BLaER1 treated with 17β-estradiol and CSF1 and Interleukin-3, amounts not matched to agents 10 nM and 100 nM (cell line): Measurements from ENCODE around the gene MAPK7.

Experiments used
- H3K27ac ChIP-seq, 11 experiments: shearing (Covaris generic); formaldehyde crosslinking; 2 replicates each; pipeline ENCODE4 v1.8.1; 2022
- H3K27me3 ChIP-seq, 11 experiments: shearing (Covaris generic); formaldehyde crosslinking; 2 replicates each; pipeline ENCODE4 v1.8.1; 2022
- H3K36me3 ChIP-seq, 11 experiments: shearing (Covaris generic); formaldehyde crosslinking; 2 replicates each; pipeline ENCODE4 v1.8.1; 2022
- H3K4me1 ChIP-seq, 10 experiments: shearing (Covaris generic); formaldehyde crosslinking; 2 replicates each; pipeline ENCODE4 v1.8.1; 2022
- H3K4me2 ChIP-seq, 11 experiments: shearing (Covaris generic); formaldehyde crosslinking; 2 replicates each; pipeline ENCODE4 v1.8.1; 2022
- H3K4me3 ChIP-seq, 10 experiments: shearing (Covaris generic); formaldehyde crosslinking; 2 replicates each; pipeline ENCODE4 v1.8.1; 2022
- H3K9ac ChIP-seq, 11 experiments: shearing (Covaris generic); formaldehyde crosslinking; 2 replicates each; pipeline ENCODE4 v1.8.1; 2022
- H3K9me3 ChIP-seq, 11 experiments: shearing (Covaris generic); formaldehyde crosslinking; replicated peaks in 1 of 11; 2 replicates each; pipeline ENCODE4 v1.8.1; 2022
- H4K20me1 ChIP-seq, 11 experiments: shearing (Covaris generic); formaldehyde crosslinking; 2 replicates each; pipeline ENCODE4 v1.8.1; 2022
- Cebpa-rat ChIP-seq, 11 experiments: shearing (Covaris generic); IDR thresholded peaks; 2 replicates each; pipeline ENCODE4 v1.8.1; 2022

The MAPK7 gene

GRCh38 chr17:19341641-19342610 lies 36.4 kb upstream of the MAPK7 start:
- Histone ChIP-seq H4K20me1 (peaks cover 0 to 60% (median 19%) of the 10 kb centered on the region in 11 experiments; a peak in 14 of 22 replicates), H3K4me2 (no peak overlapping the region), H3K4me1 (peaks cover 8 to 12% (median 9%) of the 10 kb centered on the region in 10 experiments), H3K27ac (no peak overlapping the region), H3K9ac (no peak overlapping the region), H3K36me3 (no peaks in the 10 kb centered on the region), H3K27me3 (peaks cover 0 to 44% (median 6%) of the 10 kb centered on the region in 11 experiments; a peak in 12 of 22 replicates), H3K4me3 (no peak overlapping the region), H3K9me3 (no peaks in the 10 kb centered on the region)
- no peak for TF ChIP-seq Cebpa-rat (IDR thresholded peaks at IDR 0.05)

- Histone ChIP-seq H4K20me1 (peaks cover 0 to 60% (median 22%) of the 10 kb centered on the region in 11 experiments; a peak in 13 of 22 replicates), H3K36me3 (no peaks in the 10 kb centered on the region), H3K27me3 (peaks cover 0 to 39% (median 0%) of the 10 kb centered on the region in 11 experiments; a peak in 5 of 22 replicates), H3K9me3 (no peaks in the 10 kb centered on the region), H3K9ac (no peak overlapping the region), H3K4me3 (no peak overlapping the region), H3K4me1 (peaks cover 16 to 20% (median 17%) of the 10 kb centered on the region in 10 experiments), H3K4me2 (no peak overlapping the region), H3K27ac (no peak overlapping the region)
- no peak for TF ChIP-seq Cebpa-rat (IDR thresholded peaks at IDR 0.05)
Observed at GRCh38 chr17:19342611-19343255, 35.6 kb upstream of the MAPK7 start.

GRCh38 chr17:19343256-19343630 lies 35.1 kb upstream of the MAPK7 start:
- H3K27me3 ChIP-seq, result peaks cover 0 to 39% (median 0%) of the 10 kb centered on the region in 11 experiments; a peak in 5 of 22 replicates
- no peaks in the 10 kb centered on the region for H3K9me3 ChIP-seq
- no peak for TF ChIP-seq Cebpa-rat (IDR thresholded peaks at IDR 0.05)
- H3K4me2 ChIP-seq, result no peak overlapping the region
- peaks cover 17 to 25% (median 20%) of the 10 kb centered on the region in 10 experiments for H3K4me1 ChIP-seq
- no peak overlapping the region for H3K27ac ChIP-seq
- H4K20me1 ChIP-seq, result peaks cover 0 to 62% (median 23%) of the 10 kb centered on the region in 11 experiments; a peak in 13 of 22 replicates
- H3K4me3 ChIP-seq, result no peak overlapping the region
- no peaks in the 10 kb centered on the region for H3K36me3 ChIP-seq
- H3K9ac ChIP-seq, result no peak overlapping the region

GRCh38 chr17:19343671-19344151 lies 34.6 kb upstream of the MAPK7 start:
- no peak overlapping the region for H3K4me2 ChIP-seq
- TF ChIP-seq Cebpa-rat (IDR thresholded peaks at IDR 0.05), result no peak
- H3K36me3 ChIP-seq, result no peaks in the 10 kb centered on the region
- H3K27me3 ChIP-seq, result peaks cover 0 to 39% (median 0%) of the 10 kb centered on the region in 11 experiments; a peak in 5 of 22 replicates
- no peaks in the 10 kb centered on the region for H3K9me3 ChIP-seq
- no peak overlapping the region for H3K27ac ChIP-seq
- H3K4me1 ChIP-seq, result peaks cover 17 to 25% (median 20%) of the 10 kb centered on the region in 10 experiments
- H4K20me1 ChIP-seq, result peaks cover 0 to 62% (median 19%) of the 10 kb centered on the region in 11 experiments; a peak in 13 of 22 replicates
- no peak overlapping the region for H3K4me3 ChIP-seq
- no peak overlapping the region for H3K9ac ChIP-seq

- Histone ChIP-seq H3K4me3 (no peak overlapping the region), H3K4me2 (no peak overlapping the region), H3K27ac (no peak overlapping the region), H4K20me1 (peaks cover 0 to 62% (median 18%) of the 10 kb centered on the region in 11 experiments; a peak in 13 of 22 replicates), H3K9me3 (no peaks in the 10 kb centered on the region), H3K27me3 (peaks cover 0 to 35% (median 0%) of the 10 kb centered on the region in 11 experiments; a peak in 5 of 22 replicates), H3K4me1 (peaks cover 17 to 25% (median 20%) of the 10 kb centered on the region in 10 experiments), H3K9ac (no peak overlapping the region), H3K36me3 (no peaks in the 10 kb centered on the region)
- no peak for TF ChIP-seq Cebpa-rat (IDR thresholded peaks at IDR 0.05)
Observed at GRCh38 chr17:19344311-19345066, 33.8 kb upstream of the MAPK7 start.

GRCh38 chr17:19345067-19345460 lies 33.2 kb upstream of the MAPK7 start:
- no peak for TF ChIP-seq Cebpa-rat (IDR thresholded peaks at IDR 0.05)
- no peak overlapping the region for H3K9ac ChIP-seq
- peaks cover 17 to 25% (median 20%) of the 10 kb centered on the region in 10 experiments for H3K4me1 ChIP-seq
- peaks cover 0 to 62% (median 18%) of the 10 kb centered on the region in 11 experiments; a peak in 13 of 22 replicates for H4K20me1 ChIP-seq
- no peak overlapping the region for H3K27ac ChIP-seq
- H3K4me3 ChIP-seq, result no peak overlapping the region
- no peaks in the 10 kb centered on the region for H3K36me3 ChIP-seq
- no peak overlapping the region for H3K4me2 ChIP-seq
- H3K9me3 ChIP-seq, result no peaks in the 10 kb centered on the region
- peaks cover 0 to 33% (median 0%) of the 10 kb centered on the region in 11 experiments; a peak in 5 of 22 replicates for H3K27me3 ChIP-seq

- no peaks in the 10 kb centered on the region for H3K36me3 ChIP-seq
- H3K9ac ChIP-seq, result peak overlapping the region in 3 of 11 experiments; percentile 0 to 31 (median 24); a peak in 2 of 22 replicates
- H3K9me3 ChIP-seq, result no peaks in the 10 kb centered on the region
- H3K4me1 ChIP-seq, result peaks cover 17 to 25% (median 20%) of the 10 kb centered on the region in 10 experiments
- H3K27me3 ChIP-seq, result peaks cover 0 to 33% (median 0%) of the 10 kb centered on the region in 11 experiments; a peak in 5 of 22 replicates
- H3K4me3 ChIP-seq, result no peak overlapping the region
- peaks cover 0 to 62% (median 18%) of the 10 kb centered on the region in 11 experiments; a peak in 13 of 22 replicates for H4K20me1 ChIP-seq
- H3K4me2 ChIP-seq, result peak overlapping the region in 8 of 11 experiments; percentile 49 to 76 (median 68); a peak in 11 of 22 replicates
- TF ChIP-seq Cebpa-rat (IDR thresholded peaks at IDR 0.05), result no peak
- H3K27ac ChIP-seq, result no peak overlapping the region
Observed at GRCh38 chr17:19345486-19346350, 32.6 kb upstream of the MAPK7 start.
